ENCODE results near the gene TMTC2. TPM values are rescaled to one million over a fixed set of nuclear protein-coding genes. Genes with fewer than 3 reads are reported as not detected.
A peak's percentile ranks its signal among the peaks of the same experiment; 100 is the strongest.
"Not testable (repeated sequence)": the region's sequence is repeated elsewhere in the genome, so short reads cannot be mapped to it uniquely, and the experiment has no call there.

The TMTC2 gene
- total RNA-seq, 1 experiment from 2014 or later: 2.4 TPM

DNA sequence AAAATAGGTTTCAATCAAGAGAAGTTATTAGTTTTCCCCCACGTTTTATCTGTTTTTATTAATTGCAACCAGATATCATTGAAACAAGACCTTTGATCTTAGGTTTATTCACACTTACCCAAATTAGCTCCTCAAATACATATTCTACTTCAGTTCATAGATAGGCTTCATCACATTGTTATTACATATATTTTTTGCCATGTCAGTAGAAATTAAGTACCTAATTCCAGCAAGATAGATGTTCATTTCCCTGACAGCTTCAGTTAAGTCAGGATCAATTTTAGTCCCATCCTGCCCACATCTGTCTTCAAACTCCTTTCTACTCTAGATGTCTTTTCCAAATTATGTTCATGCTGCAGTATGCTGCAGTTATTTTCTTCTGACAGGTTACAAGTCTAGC, 388.8 kb downstream of the TMTC2 start:
- no peak for DNase-seq (ENCODE audit: low spot score)

DNA sequence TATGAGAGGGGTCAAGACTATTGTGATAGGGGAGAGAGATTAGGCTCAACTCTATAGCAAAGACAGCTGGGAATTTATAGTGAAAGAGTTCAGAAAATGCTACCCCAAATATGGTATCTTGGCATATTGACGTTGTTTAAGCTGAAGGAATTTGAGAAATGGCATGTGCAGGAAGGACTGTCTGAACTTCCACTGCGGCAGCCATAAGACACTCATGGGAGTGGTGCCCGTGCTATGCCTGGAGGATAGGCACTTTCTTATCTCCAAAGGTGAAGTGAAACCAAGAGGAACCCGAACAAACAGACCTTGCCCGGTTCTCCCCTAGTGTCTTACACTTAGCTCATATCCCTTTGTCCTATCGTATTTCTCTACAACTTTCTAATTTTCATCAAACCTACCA, 390.3 kb downstream of the TMTC2 start:
- DNase-seq (ENCODE audit: low spot score): no peak

DNA sequence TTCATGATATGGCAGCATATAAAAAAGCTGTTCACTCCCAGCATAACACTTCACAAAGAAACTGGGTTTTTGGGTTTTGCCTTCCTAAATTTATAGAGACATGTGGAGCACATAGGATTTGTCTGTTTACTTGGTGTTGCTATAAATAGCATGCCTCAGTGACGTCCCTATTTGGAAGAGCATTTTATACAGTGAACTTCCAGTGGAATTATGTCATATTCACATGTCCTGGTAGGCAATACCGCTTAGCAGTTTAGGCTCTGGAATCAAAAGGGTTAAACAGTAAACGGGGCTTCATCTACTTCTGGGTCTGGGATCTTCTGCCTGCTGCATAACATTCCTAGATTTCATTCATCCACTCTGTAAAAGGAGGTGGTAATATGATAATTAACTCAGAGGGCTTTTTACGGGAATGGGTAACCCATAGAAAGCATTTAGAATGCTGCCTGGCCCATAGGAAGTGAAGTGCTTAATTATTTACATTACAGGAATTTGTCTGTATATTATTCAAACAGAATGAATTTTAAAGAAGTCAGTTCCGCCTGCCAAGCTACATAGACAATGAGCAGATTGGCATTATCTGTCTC, 396.1 kb downstream of the TMTC2 start:
- DNase-seq (ENCODE audit: low spot score): no peak

DNA sequence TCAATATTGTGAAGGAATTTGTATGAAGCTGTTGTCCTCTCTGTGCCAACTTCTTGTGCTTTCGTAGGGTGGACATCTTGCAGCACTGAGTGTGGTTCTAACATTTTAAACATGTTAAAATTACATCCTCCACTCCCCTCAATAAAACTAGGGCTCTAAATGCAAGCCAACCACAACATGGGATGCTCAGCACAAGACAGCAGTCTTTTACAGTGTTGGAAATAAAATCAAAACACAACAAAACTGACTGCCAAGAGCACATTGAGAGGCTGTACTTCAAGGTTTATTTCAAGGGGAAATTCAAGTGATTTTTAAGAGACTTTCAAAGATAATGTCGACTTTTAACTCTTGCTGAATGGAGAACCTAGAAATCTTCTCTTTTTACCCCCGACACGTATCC, 396.9 kb downstream of the TMTC2 start:
- no peak for DNase-seq (ENCODE audit: low spot score)

DNA sequence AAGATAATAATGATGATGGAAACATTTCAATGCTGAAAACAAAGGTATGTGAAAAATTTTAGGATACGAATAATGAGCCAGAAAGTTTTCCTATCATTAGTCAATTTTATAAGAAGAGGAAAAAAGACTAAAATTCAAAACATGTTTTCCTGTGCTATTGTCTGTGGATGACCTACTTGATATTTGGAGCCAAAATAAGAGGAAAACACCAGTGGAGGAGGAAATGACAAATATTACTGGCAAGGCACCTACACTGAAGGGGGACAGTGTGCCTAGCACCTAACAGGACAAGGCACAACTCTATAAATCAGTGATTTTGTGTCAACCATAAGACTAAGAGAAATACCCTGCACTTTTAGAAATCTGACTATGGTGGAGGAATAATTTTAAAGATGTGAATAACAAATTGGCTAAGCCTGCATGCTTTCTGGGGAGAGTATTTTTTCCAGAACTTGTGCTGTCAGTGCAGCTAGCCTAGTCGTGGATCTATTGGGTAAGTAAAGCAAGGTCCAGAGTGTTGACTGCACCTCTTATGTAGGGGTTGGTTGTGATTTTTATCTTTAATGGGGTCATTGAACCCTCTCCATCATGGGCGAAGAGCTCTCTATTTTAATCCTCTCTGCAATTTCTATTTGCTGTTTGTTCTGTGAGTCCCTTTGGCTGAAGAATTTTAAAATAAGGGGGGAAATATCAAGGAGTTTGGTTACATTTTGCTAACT, 398.0 kb downstream of the TMTC2 start:
- DNase-seq (ENCODE audit: low spot score): no peak

DNA sequence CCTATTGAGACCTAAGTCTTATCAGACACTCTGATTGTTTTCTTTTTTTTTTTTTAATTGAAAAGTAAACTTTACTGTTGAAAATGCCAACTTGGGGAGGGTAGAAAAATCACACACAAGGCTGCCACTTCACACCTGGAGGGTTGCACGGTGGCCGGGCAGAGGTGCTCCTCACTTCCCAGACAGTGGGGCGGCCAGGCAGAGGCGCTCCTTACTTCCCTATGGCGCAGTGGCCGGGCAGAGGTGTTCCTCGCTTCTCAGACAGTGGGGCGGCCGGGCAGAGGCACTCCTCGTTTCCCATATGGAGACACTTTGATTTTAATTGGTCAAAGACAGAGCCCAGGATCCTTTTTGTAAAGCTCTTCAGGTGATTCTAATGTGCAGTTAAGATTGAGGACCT, 399.3 kb downstream of the TMTC2 start:
- DNase-seq (ENCODE audit: low spot score): no peak

DNA sequence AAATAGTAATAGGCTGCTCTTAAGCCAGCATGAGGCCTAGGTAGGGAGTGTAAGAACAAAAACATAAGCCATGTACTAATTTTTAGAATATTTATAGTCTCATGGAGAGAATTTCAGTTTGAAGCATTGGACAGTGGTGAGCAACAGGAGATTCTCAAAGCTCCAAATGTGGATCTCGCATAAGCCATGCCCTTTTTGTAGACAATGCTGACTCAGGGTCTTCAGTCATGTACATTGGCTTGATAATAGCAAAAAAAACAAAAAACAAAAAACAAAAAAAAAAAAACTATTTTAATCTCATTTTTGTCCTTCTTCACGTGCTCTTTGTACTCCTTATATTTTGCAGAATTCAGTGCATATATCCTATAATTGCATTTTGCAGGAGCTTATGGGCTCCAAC, 402.9 kb downstream of the TMTC2 start:
- DNase-seq (ENCODE audit: low spot score): no peak

DNA sequence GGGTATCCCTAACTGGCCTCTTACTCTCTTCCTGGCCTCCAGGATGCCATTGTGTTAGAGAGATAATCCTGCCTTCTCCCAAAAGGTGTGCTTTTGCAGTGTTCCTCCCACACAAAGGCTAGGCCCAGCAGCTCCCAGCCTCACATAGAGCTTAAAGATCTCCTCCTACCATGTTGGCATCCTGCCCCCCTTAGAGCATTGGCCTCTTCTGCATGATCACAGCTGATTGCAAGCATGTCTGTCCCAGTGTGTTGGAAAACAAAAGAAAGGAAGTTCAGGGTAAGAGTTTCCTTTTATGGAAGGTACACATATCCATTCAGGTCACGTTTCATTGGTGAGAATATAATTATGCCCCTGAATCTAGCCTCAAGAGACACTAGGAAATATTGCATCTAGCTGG, 405.4 kb downstream of the TMTC2 start:
- no peak for DNase-seq (ENCODE audit: low spot score)

DNA sequence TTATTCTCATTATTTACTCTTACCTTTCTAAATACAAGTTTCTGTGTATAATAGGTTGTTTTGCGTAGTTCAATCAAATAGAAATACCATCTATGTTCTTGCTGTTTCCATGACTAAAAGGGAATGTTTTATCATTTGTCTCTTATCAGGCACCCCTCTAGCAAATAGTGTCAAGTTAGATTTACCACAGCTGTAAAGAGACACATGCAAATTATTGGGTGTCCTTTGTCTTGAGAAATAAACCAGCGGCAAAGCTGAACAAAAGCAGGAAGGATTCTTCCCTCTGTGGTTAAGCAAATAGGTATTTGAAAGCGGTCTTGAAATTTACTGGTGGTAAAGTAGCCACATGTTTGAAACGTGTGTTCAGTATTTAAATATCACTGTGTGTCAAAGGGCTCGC, 405.9 kb downstream of the TMTC2 start:
- no peak for DNase-seq (ENCODE audit: low spot score)

DNA sequence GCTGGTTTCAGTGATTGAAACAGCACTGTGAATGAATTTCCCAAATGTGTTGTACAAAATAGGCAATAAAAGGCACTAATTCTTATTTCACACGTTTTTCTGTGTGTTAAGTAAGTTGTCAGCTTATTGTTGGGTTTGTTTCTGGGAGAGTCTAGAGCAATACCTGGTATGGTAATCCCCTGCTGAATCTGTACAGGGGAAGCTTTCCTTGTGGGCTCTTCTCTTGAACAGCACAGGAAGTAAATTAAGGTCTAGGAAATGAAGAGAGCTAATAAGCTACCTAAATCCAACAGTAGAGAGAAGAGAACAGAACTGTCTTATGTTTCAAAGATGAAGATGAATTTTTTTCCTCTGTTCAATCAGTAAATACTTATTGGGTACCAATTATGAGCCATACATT, 406.7 kb downstream of the TMTC2 start:
- DNase-seq (ENCODE audit: low spot score): no peak

DNA sequence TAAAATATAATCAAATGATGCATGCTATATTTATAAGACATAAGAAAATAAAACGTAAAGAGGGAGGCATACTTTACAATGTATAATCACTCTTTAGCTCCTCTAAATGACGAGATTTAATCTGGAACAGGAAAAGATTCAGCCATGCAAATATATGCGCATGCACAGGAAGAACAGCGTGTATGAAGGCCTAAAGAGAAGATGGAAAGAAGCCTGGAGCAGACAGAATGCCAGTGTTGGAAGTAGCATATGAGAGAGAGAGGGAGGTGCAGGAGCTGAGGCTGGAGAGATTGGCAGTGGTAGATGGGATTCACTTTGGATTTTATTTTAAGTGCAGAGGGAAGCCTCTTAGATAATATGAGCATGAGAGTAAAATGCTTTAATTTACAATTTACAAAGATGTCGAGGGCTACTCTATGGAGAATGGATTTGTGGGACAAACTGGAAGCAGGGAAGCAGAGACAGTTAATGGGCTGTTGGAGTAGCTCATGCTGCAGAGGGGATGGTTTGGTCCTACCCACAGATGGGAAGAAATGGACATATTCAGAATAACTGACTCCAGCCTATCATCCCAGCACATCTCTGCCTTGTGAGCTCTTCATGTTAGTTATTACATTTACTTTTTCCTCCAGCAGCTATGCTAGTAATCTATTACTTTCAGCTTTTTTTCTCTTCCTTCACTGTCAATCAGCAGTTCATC, 411.1 kb downstream of the TMTC2 start:
- no peak for DNase-seq (ENCODE audit: low spot score)

DNA sequence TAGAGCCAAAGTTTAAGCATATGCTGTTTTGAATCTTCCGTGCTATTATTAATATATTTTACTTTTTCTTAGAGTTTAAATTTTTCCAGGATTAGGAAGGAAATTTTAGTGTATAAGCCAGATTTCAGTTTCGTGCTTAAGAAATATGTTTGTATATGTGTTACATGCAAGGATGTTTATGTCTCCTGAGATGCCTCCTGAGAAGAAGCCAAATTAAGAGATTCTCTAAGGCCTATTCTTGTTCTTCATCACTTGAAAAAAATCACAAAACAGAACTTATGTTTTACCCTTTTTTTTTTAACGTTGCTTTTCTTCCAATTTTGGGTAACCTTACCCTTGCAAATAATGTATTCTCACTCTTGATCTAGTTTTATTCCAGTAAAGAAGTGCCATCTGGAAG, 412.7 kb downstream of the TMTC2 start:
- DNase-seq (ENCODE audit: low spot score): no peak

DNA sequence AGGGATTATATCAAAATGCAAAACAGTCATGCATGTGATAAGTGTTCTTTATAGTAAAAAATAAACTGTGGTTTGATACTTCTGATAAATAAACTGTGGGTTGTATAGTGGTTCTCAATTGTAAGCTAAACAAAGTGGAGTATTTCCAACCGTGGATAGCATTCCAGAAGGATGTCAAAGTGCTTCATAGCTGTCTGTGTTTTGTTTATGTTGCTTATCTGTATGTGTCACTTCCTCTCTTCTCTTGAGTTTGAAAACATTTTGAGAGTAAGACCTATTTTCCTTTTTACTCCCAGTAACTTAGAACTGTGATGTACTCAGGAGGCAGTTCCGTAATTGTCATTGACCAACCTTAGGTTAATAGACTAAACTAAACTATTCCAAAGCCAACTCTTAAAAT, 415.8 kb downstream of the TMTC2 start:
- peak; percentile 65 for DNase-seq (ENCODE audit: low spot score)

DNA sequence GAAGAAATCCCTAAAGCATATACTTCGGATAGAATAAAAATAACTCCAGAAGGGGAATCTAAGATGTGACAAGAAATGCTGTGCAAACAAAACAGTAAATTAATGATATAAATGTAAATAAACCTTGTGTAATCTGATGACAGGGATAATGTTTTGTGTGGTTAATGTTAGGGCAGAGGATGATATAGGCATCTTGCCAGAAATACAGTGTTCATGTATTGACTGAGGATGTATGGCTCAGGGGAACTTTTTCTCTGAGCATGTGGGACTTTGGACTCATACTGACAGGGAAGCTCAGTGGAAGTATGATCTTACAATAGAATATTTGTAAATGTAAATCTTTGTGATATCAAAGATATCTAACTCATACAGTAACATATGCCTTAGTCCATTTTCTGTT, 420.2 kb downstream of the TMTC2 start:
- no peak for DNase-seq (ENCODE audit: low spot score)

DNA sequence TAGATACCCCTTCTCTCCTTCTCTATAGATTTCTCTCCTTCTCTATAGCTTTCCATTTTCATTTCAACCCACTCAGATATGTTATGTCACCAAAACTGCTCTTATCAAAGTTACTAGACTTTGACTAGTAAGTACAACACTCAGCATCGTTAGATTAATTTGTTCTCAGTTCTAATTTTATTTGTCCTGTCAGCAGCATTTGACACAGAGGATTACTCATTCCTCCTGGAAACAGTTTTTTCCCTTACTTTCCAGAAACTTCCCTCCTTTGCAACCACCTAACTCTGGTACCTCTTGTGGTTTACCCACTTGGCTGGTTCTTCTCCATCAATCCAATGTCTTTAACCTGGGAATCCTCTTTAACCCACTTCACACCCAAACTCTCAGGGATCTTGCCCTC, 423.7 kb downstream of the TMTC2 start:
- no peak for DNase-seq (ENCODE audit: low spot score)

DNA sequence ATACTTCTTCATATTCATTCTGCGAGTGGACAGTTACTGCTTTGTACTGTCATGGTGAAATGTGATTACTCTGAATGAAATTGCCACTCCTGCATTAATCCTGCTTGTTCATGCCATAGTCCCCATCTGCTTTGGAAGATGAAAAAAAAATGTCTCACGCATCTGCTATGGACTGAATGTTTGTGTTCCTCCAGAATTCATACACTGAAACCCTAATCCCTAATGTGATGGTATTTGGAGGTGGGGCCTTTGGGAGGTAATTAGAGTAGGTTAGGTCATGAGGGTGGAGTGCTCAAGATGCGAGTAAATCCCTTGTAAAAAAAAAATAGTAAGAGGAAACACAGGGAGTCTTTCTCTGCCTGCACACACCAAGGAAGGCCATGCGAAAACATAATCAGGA, 427.2 kb downstream of the TMTC2 start:
- DNase-seq (ENCODE audit: low spot score): no peak

DNA sequence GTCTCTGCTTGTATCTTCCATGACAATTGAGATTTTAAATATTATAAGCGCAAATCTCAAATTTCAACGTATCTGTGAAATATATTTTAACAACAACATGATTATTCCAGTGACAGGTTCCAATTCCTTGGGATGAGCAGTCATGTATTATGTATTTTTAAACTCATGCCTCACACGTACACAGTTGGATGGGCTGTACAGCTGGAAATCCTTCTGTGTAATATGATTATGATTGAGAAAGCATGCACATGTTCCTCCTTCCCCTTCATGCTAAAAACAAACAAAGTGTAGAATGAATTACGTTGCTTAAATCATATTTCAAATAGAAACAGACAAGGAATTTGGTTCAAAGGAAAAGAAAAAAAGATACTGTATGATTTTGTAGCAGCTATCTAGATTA, 428.3 kb downstream of the TMTC2 start:
- no peak for DNase-seq (ENCODE audit: low spot score)

DNA sequence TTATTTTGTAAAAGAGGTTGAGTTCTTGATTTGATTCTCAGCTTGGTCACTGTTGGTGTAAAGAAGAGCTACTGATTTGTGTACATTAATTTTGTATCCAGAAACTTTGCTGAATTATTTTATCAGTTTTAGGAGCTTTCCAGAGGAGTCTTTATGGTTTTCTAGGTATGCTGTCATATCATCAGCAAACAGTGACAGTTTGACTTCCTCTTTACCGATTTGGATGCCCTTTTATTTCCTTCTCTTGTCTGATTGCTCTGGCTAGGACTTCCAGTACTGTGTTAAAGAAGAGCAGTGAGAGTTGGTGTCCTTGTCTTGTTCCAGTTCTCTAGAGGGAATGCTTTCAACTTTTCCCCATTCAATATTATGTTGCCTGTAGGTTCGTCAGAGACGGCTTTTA, 431.2 kb downstream of the TMTC2 start:
- DNase-seq (ENCODE audit: low spot score): not testable (repeated sequence)

DNA sequence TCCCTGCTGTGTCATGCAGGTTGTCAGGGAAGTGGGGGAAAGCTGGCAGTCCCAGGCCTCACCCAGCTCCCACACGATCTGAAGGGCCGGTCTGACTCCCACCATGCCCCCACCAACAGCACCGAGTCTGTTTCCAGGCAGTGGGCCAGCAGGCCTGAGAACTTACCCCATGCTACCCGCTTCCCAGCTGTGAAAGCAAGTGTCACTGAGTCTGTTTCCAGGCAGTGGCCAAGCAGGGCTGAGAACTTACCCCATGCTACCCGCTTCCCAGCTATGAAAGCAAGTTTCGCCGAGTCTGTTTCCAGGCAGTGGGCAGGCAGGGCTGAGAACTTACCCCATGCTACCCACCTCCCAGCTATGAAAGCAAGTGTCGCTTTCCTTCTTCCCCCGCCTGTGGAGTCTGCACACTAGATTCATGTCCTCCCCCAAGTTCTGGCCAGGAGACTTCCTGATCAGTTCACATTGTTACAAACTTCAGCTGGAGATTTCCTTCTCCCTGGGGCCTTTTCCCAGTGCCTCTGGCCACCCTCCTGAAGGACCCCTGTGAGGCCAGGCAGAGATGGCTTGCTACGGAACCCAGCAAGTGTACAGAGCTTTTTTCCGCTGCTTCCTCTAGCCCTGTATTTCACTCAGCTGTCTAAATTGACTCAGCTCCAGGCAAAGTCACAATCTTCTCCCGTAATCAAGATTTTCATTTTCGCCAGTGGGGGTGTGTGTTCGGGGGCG, 435.4 kb downstream of the TMTC2 start:
- DNase-seq (ENCODE audit: low spot score): no peak

DNA sequence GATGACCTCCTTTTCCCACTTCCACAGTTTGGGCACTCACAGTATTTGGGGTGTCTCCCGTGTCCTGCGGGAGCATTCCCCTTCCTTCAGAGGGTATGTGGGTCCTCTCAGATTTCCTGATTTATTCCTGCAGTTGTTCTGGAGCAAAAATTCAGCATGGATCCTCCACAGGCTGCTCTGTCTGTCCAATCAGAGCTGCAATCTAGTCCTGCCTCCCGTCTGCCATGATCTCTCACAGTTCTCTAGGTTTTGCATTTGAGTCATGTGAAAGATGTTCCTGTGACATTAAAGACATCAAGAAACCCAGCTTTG, 435.9 kb downstream of the TMTC2 start:
- no peak for DNase-seq (ENCODE audit: low spot score)

DNA sequence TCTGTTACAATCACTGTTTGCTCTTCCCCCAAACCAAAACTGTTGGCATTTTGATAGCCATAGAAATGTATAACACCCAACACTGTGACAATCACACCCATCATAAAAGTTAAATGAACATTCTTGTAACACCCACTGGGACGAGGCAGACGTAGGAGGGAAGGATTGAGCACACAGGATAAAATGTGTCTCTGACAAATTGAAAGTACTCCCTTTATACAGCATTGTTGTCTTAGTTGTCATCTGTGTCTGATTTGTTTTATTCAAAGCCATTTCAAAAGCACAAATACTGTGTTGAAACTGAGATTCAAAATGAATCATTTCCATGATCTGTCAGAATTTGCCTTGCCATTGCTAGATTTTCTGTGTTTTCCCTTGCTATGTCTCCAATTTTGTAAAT, 436.3 kb downstream of the TMTC2 start:
- DNase-seq (ENCODE audit: low spot score): no peak

DNA sequence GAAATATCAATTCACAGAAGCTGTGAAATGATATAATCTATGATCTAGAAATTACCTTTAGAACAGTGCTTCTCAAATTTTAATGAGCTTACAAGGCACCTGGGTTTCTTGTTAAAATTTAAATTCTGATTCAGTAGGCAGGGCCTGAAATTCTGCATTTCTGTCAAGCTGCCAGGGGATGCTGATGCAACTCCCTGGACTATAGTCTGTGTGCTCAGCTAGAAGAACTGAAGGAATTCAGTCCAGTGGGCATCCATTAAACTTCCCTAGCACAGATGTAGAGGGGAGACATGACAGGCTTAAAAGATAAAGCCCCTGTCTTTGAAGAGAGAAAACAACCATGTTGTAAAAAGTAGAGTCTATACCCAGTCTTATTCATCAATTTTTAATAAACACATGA, 441.8 kb downstream of the TMTC2 start:
- no peak for DNase-seq (ENCODE audit: low spot score)

DNA sequence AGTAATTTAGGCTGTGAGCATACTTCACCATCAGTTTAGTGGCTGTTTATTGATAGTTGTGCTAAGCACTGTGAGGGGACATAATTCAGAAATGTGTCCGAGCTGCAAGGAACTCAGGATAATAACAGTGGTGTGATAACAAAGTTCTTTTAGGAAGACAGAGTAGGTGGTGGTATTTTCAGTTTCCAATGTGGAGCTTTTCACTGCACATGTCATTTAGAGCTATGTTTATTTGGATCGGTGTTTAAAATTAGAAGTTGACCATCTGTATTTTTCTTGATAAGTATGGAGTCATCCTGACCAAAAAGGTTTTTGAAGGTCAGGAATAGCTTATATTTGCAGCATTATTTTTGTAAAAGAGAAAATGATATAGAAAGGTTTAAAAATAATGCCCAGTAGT, 443.5 kb downstream of the TMTC2 start:
- DNase-seq (ENCODE audit: low spot score): no peak

All from A172 (cell line).